ENCODE data around the gene EPYC. TPM values are rescaled to one million over a fixed set of nuclear protein-coding genes. Genes with fewer than 3 reads are reported as not detected.

Gene EPYC
- total and polyA plus RNA-seq, 2 of the 4 experiments (the other 2 are of a cell fraction) = not detected

GRCh38 chr12:91017511-91018263 is 12.9 kb upstream of the EPYC start:
- in situ Hi-C loops (cut with MboI; ENCODE audit: low sequenced_read_pairs) = no loop called here
- H3K79me1 ChIP-seq (ENCODE audit: low read depth in 1 of 2, low read length in 2 of 2) = no peaks in the 10 kb centered on the region
- H3K9me3 ChIP-seq (ENCODE audit: control insufficient read depth, insufficient read depth, low read length) = no peaks in the 10 kb centered on the region
- no peak overlapping the region for H3K27ac ChIP-seq (ENCODE audit: insufficient read depth, low read length)
- no peak overlapping the region for H4K8ac ChIP-seq (ENCODE audit: low read depth in 2 of 2, low read length in 2 of 2)
- no peak overlapping the region for H3K18ac ChIP-seq (ENCODE audit: low read depth, low read length)
- no peak overlapping the region for H2BK20ac ChIP-seq (ENCODE audit: low read depth, low read length)
- H3K14ac ChIP-seq (replicated peaks; ENCODE audit: low read depth, low read length) = no peak overlapping the region
- ChIA-PET POLR2A (ENCODE audit: unreplicated experiment) (no interaction called here), CTCF (interaction anchor here (0.7 kb wide), 1 partner anchor 8 kb away, joined by 4 read pairs; no protein-coding TSS in a partner anchor)
- no peaks in the 10 kb centered on the region for H3K9me1 ChIP-seq (ENCODE audit: insufficient read depth, low read length)
- no CpG with 5 or more reads among the region's 5 CpGs for WGBS, 2 experiments (ENCODE audit: extremely low coverage in 2 of 2, insufficient read length in 1 of 2)
- H2AFZ ChIP-seq (replicated peaks; ENCODE audit: low read length, poor library complexity) = no peak overlapping the region
- no peak overlapping the region for H2BK15ac ChIP-seq (ENCODE audit: low read depth, low read length)
- H4K5ac ChIP-seq (ENCODE audit: low read depth, low read length) = no peak overlapping the region
- no peak overlapping the region for H2BK120ac ChIP-seq (ENCODE audit: low read depth, low read length)
- BruUV-seq (replicated peaks) = no TSS peak
- H2AK5ac ChIP-seq (ENCODE audit: low read depth, low read length) = no peak overlapping the region
- no peak overlapping the region for H2BK5ac ChIP-seq (ENCODE audit: low read depth, low read length, poor library complexity, severe bottlenecking)
- H2AK9ac ChIP-seq (replicated peaks; ENCODE audit: low read depth, low read length, poor library complexity) = no peak overlapping the region
- H3K4ac ChIP-seq (ENCODE audit: low read depth, low read length) = no peak overlapping the region
- dilution Hi-C loops (cut with HindIII; ENCODE audit: low sequenced_read_pairs, unreplicated experiment) = no loop called here
- H3K4me1 ChIP-seq (ENCODE audit: control insufficient read depth, insufficient read depth, low read length) = no peaks in the 10 kb centered on the region
- H3K56ac ChIP-seq (ENCODE audit: extremely low read depth, insufficient read depth, low read length) = no peak overlapping the region
- no peaks in the 10 kb centered on the region for H3K36me3 ChIP-seq (ENCODE audit: control insufficient read depth, insufficient read depth, low read length)
- no peak overlapping the region for H3K4me3 ChIP-seq (ENCODE audit: insufficient read depth, low read depth, low read length)
- H3K23ac ChIP-seq (ENCODE audit: low read depth, low read length) = no peak overlapping the region
- no peak for ATAC-seq (ENCODE audit: low read depth)
- no peaks in the 10 kb centered on the region for H4K20me1 ChIP-seq (ENCODE audit: insufficient read depth, low read length)
- H4K91ac ChIP-seq (ENCODE audit: insufficient read depth, low read depth, low read length) = no peak overlapping the region
- no peaks in the 10 kb centered on the region for H3K27me3 ChIP-seq (ENCODE audit: control insufficient read depth, insufficient read depth, low read length)
- TF ChIP-seq USF2 (IDR thresholded peaks at IDR 0.05; ENCODE audit: low read depth, low read length) (no peak), RFX5 (IDR thresholded peaks at IDR 0.05; ENCODE audit: low read depth, low read length) (no peak), CHD1 (IDR thresholded peaks at IDR 0.05; ENCODE audit: low read depth, low read length) (no peak), POLR2A (IDR thresholded peaks at IDR 0.05; ENCODE audit: low read depth, low read length) (no peak), MXI1 (IDR thresholded peaks at IDR 0.05; ENCODE audit: borderline replicate concordance, low read depth, low read length) (no peak), NFE2L2 (IDR thresholded peaks at IDR 0.05; ENCODE audit: low read depth, low read length) (no peak)
- TF ChIP-seq, protein P1, sequence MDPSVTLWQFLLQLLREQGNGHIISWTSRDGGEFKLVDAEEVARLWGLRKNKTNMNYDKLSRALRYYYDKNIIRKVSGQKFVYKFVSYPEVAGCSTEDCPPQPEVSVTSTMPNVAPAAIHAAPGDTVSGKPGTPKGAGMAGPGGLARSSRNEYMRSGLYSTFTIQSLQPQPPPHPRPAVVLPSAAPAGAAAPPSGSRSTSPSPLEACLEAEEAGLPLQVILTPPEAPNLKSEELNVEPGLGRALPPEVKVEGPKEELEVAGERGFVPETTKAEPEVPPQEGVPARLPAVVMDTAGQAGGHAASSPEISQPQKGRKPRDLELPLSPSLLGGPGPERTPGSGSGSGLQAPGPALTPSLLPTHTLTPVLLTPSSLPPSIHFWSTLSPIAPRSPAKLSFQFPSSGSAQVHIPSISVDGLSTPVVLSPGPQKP (IDR thresholded peaks at IDR 0.05; ENCODE audit: borderline replicate concordance, low read depth, low read length) = no peak
- intact Hi-C loops (cut with micrococcal nuclease) = no loop called here
- no peak overlapping the region for H3K4me2 ChIP-seq (ENCODE audit: low read depth, low read length)
- no peak for DNase-seq
- no peak overlapping the region for H3K9ac ChIP-seq (ENCODE audit: low read depth, low read length)

Measured in IMR-90 (cell line).